Hair follicular keratinocyte (primary cell): ENCODE measurements around the gene FGF5. TPM values are rescaled to one million over a fixed set of nuclear protein-coding genes. Genes with fewer than 3 reads are reported as not detected.

Source experiments
- total RNA-seq: library from RNA; depleted of rRNA; stranded (reverse); fragments of >200 nt; gene quantifications from 2 replicates; pipeline ENCODE4 v1.2.3, GENCODE V29; 2015

The FGF5 gene
- 1.2 and 2.1 TPM in 2 replicates for total RNA-seq

GRCh38 chr4:80266253-80266901 lies at the start of gene FGF5:
Gene FGF5, plus strand, starts transcription at chr4:80266664. Its CDS starts 161 bp downstream, at chr4:80266825.

DNA sequence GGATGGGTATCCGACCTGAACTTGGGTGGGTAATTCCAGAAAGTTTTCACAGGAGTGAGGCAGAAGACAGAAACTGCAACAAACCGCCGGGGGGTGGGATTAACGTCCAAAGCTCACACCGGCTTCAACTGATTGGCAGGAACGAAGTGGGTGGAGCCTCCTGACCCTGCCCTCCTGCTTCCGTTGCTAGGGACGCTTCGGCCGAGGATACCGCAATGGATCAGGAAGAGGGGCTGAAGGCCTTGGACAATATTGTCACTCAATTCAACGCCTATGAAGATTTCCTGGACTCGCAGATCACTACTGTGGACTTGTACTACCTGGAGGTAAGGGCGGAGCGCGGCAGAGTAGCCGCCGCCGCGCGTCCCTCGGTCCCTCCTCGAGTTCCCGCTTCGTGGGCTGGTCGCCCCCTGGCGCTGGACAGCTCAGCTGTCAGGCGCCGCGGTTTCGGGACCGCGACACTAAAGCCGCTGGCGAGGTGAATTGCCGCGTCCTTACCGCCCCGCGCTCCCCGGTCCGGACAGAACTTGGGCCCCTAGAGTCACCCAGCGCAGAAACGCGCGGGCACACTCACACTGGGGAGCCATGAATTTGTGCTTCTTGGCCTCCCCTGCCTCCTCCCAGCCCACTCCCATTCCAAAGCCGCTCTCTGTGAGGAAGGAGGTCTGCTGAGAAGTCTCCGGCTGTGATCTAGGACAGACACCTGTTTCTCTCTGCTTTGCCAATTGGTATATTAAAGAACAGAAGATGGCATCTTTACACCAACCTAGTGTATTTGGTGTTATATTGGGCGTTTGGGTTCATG lies 69.3 kb downstream of the FGF5 start, which contains the start of gene CFAP299:
Gene CFAP299 (plus strand): TSS at position 177 of the 805 bp plus-strand sequence.

Other genes starting within 250 kb of the FGF5 start
- gene ANTXR2, start 193.4 kb upstream of the FGF5 start, total RNA-seq: 65.1 and 141 TPM in 2 replicates
- gene PRDM8, start 69.2 kb upstream of the FGF5 start, total RNA-seq: 8.0 and 11.0 TPM in 2 replicates
- not detected in 2 replicates for gene CFAP299, start 69.1 kb downstream of the FGF5 start, total RNA-seq